GM12872 (cell line): ENCODE data around the gene HOXC11.

Experiments
- CTCF ChIP-seq: IDR thresholded peaks from 3 replicates; pipeline ENCODE4 v1.5.1; 2011; ENCODE audit warnings: low read depth, mild to moderate bottlenecking, low read length, moderate library complexity; ENCODE audit not compliant: insufficient read depth

Gene HOXC11

GRCh38 chr12:53996240-53997203 lies 23.6 kb downstream of the HOXC11 start:
- TF ChIP-seq CTCF = no peak

- TF ChIP-seq CTCF = no peak
These were observed 24.5 kb downstream of the HOXC11 start for GRCh38 chr12:53997204-53998109.

- no peak for TF ChIP-seq CTCF
These were observed 25.4 kb downstream of the HOXC11 start for GRCh38 chr12:53998110-53998899.

GRCh38 chr12:53998900-53999236 lies 25.9 kb downstream of the HOXC11 start:
- TF ChIP-seq CTCF = no peak

- TF ChIP-seq CTCF = no peak
These were observed 26.7 kb downstream of the HOXC11 start for GRCh38 chr12:53999559-54000115.

GRCh38 chr12:54000116-54001114 lies 27.5 kb downstream of the HOXC11 start, which contains the start of gene HOXC9:
TSS of gene HOXC9 (plus strand) at chr12:54000161. CDS start at chr12:54000189, 28 bp downstream.
- no peak for TF ChIP-seq CTCF
